Activated CD4-positive, alpha-beta T cell treated with anti-CD3 and anti-CD28 coated beads for 1 hour (primary cell): ENCODE measurements around the gene RPS6KA2.

Source experiments
- DNase-seq: peaks from one replicate; pipeline ENCODE4 v3.0.0-alpha.2; 2020

RPS6KA2 gene

GRCh38 chr6:166520905-166521834 is 105.9 kb downstream of the RPS6KA2 start:
- no peak for DNase-seq

- DNase-seq = no peak
Measured at GRCh38 chr6:166516251-166516884, 110.7 kb downstream of the RPS6KA2 start.

- DNase-seq = peak; percentile 46
Measured at GRCh38 chr6:166515072-166515810, 111.8 kb downstream of the RPS6KA2 start.

- DNase-seq = no peak
Measured at GRCh38 chr6:166514196-166514595, 112.9 kb downstream of the RPS6KA2 start.

GRCh38 chr6:166512567-166512966 is 114.5 kb downstream of the RPS6KA2 start:
- no peak for DNase-seq

GRCh38 chr6:166511316-166511715 is 115.7 kb downstream of the RPS6KA2 start:
- DNase-seq = no peak

- DNase-seq = no peak
Measured at GRCh38 chr6:166509193-166509592, 117.9 kb downstream of the RPS6KA2 start.

GRCh38 chr6:166508726-166509125 is 118.3 kb downstream of the RPS6KA2 start:
- DNase-seq = no peak

GRCh38 chr6:166507809-166508564 is 119.1 kb downstream of the RPS6KA2 start:
- no peak for DNase-seq

- no peak for DNase-seq
Measured at GRCh38 chr6:166507380-166507779, 119.7 kb downstream of the RPS6KA2 start.

GRCh38 chr6:166505133-166505905 is 121.7 kb downstream of the RPS6KA2 start:
- DNase-seq = no peak

- DNase-seq = no peak
Measured at GRCh38 chr6:166504100-166504499, 123.0 kb downstream of the RPS6KA2 start.

- DNase-seq = no peak
Measured at GRCh38 chr6:166503167-166503744, 123.8 kb downstream of the RPS6KA2 start.

- DNase-seq = no peak
Measured at GRCh38 chr6:166502453-166502852, 124.6 kb downstream of the RPS6KA2 start.

- no peak for DNase-seq
Measured at GRCh38 chr6:166501246-166501645, 125.8 kb downstream of the RPS6KA2 start.

- no peak for DNase-seq
Measured at GRCh38 chr6:166500246-166500645, 126.8 kb downstream of the RPS6KA2 start.

GRCh38 chr6:166499350-166500163 is 127.5 kb downstream of the RPS6KA2 start:
- DNase-seq = no peak

GRCh38 chr6:166498661-166499349 is 128.2 kb downstream of the RPS6KA2 start:
- DNase-seq = no peak

- DNase-seq = no peak
Measured at GRCh38 chr6:166498228-166498627, 128.8 kb downstream of the RPS6KA2 start.
